HepG2 (cell line): Measurements from ENCODE around the gene TCAP. TPM values are rescaled to one million over a fixed set of nuclear protein-coding genes. Genes with fewer than 3 reads are reported as not detected.

Experiments
- ARNTL ChIP-seq: sonication (generic); formaldehyde crosslinking; IDR thresholded peaks from 2 replicates; pipeline ENCODE4 v1.4.0; 2020; ENCODE audit warnings: mild to moderate bottlenecking, missing genetic modification reagents
- HNRNPLL ChIP-seq: fragments of 200-400 bp; formaldehyde crosslinking; IDR thresholded peaks from 2 replicates; pipeline ENCODE4 v1.6.1; 2017; ENCODE audit warnings: mild to moderate bottlenecking, low read depth, low read length; ENCODE audit not compliant: poor library complexity, severe bottlenecking
- NBN ChIP-seq: fragments of 450-650 bp; conservative IDR thresholded peaks from 2 replicates; pipeline ENCODE4 v1.6.1; 2017
- NKX3-1 ChIP-seq: sonication (generic); formaldehyde crosslinking; IDR thresholded peaks from 2 replicates; pipeline ENCODE4 v1.5.0; 2020; ENCODE audit warnings: missing genetic modification reagents
- NRL ChIP-seq: sonication (generic); formaldehyde crosslinking; IDR thresholded peaks from 2 replicates; pipeline ENCODE4 v1.5.0; 2020; ENCODE audit warnings: missing genetic modification reagents, mild to moderate bottlenecking, moderate library complexity, borderline replicate concordance
- PITX1 ChIP-seq: sonication (generic); formaldehyde crosslinking; IDR thresholded peaks from 2 replicates; pipeline ENCODE4 v1.5.1; 2020; ENCODE audit warnings: mild to moderate bottlenecking, missing genetic modification reagents
- RFXANK ChIP-seq: IDR thresholded peaks from 2 replicates; pipeline ENCODE4 v1.6.1; 2016
- RXRB ChIP-seq: IDR thresholded peaks from 2 replicates; pipeline ENCODE4 v1.6.1; 2016; ENCODE audit warnings: borderline replicate concordance, missing genetic modification reagents, missing compliant biosample characterization
- SNAI1 ChIP-seq: sonication (generic); formaldehyde crosslinking; IDR thresholded peaks from 2 replicates; pipeline ENCODE4 v1.5.0; 2020; ENCODE audit warnings: mild to moderate bottlenecking, missing genetic modification reagents, borderline replicate concordance
- SP2 ChIP-seq: sonication (generic); formaldehyde crosslinking; IDR thresholded peaks from 2 replicates; pipeline ENCODE4 v1.5.1; 2020; ENCODE audit warnings: mild to moderate bottlenecking, missing genetic modification reagents
- TBX2 ChIP-seq: sonication (generic); formaldehyde crosslinking; IDR thresholded peaks from 2 replicates; pipeline ENCODE4 v1.5.0; 2020; ENCODE audit warnings: missing genetic modification reagents, mild to moderate bottlenecking, borderline replicate concordance
- ZNF674 ChIP-seq: sonication (generic); formaldehyde crosslinking; IDR thresholded peaks from 2 replicates; pipeline ENCODE4 v1.5.0; 2020; ENCODE audit warnings: low read depth, mild to moderate bottlenecking, missing genetic modification reagents
- polyA plus RNA-seq, 8 experiments: library from polyadenylated mRNA; depleted of rRNA in 3 of 8; stranded (reverse) in 7 of 8; unstranded in 1 of 8; fragments of >200 nt; fragmentation: Illumina TruSeq in 4 of 8; extraction: Trizol in 4 of 8; gene quantifications; 2 replicates each; pipeline versions ENCODE4 v1.2.1 to v1.2.3, GENCODE V29; 2011 to 2016; ENCODE audit warnings: low read depth in 4 of 8, missing spikeins in 1 of 8, mixed read lengths in 1 of 8; ENCODE audit not compliant: insufficient read depth in 1 of 8
- total RNA-seq, 5 experiments: library from RNA; depleted of rRNA; stranded (reverse); fragments of >200 nt; fragmentation: Illumina TruSeq; extraction: Trizol; gene quantifications; 2 replicates each; pipeline ENCODE4 v1.2.3, GENCODE V29; 2016; ENCODE audit warnings: low read depth in 1 of 5
- TF ChIP-seq, protein P1 (sequence below): sonication (generic); formaldehyde crosslinking; IDR thresholded peaks from 2 replicates; pipeline ENCODE4 v1.4.0; 2020; ENCODE audit warnings: low read depth, missing genetic modification reagents
- TF ChIP-seq, protein P2 (sequence below): sonication (generic); formaldehyde crosslinking; IDR thresholded peaks from 2 replicates; pipeline ENCODE4 v1.8.1; 2022; ENCODE audit warnings: low read depth, mild to moderate bottlenecking, missing genetic modification reagents
- TF ChIP-seq, protein P3 (sequence below): fragments of 450-650 bp; IDR thresholded peaks from 2 replicates; pipeline ENCODE4 v1.6.1; 2016
- TF ChIP-seq, protein P4 (sequence below): sonication (generic); formaldehyde crosslinking; IDR thresholded peaks from 2 replicates; pipeline ENCODE4 v1.5.0; 2020; ENCODE audit warnings: missing genetic modification reagents
- TF ChIP-seq, protein P5 (sequence below): sonication (generic); formaldehyde crosslinking; IDR thresholded peaks from 2 replicates; pipeline ENCODE4 v1.5.0; 2020; ENCODE audit warnings: missing genetic modification reagents

TCAP gene
- total and polyA plus RNA-seq, 2 of the 13 experiments (the other 11 are each of a cell fraction or from before 2014, with no cell fraction given): 0.24 to 0.65 TPM

DNA sequence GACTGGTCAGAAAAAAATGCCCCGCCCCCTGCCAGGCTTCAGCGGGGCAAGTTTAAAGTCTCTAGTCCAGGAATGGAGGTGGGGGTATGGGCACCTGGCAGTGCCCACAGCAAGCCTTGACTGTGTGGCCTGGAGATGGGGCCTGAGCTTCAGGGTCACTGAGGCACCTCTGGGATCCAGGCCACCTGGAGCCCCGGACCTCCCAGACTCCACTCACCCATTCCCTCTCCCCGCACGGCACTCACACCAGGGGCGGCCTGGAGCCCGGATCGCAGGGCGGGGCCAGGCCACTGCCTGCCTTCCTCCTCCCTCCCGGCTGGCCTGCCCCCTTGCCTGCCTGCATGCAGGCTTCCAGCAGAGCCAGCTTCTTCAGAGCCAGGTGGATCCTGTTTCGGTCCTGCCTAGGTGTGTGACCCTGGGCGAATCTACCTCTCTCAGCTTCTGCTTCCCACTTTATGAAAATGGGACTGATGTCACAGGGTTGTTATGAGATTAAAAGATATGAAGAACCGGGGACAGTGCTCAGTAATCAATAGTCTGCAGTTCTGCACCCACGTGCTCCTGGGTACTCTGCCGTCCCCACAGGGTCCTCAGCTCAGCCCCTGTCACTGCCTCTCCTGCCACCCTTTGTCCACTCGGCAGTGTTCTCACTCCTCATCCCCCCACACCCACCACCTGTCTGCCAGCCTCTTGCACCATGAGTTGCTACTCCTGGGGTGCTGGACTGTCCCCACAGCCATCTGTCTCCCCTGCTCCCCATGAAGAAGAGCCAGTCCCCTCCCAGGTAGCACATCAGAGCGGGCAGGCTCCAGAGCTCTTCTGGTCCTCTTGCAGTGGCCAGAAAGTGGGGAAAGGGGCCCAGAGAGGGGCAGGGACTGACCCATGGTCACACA lies 1.2 kb upstream of the TCAP start (continued):
- TF ChIP-seq RFXANK (CRISPR knock-in tag) (no peak), RXRB (CRISPR knock-in tag) (0 out of 2 replicates have a peak, but pooled peaks have one; percentile 31), NRL (no peak), SP2 (CRISPR knock-in tag) (no peak), ZNF674 (CRISPR knock-in tag) (no peak), SNAI1 (CRISPR knock-in tag) (no peak), NBN (no peak), HNRNPLL (peak; percentile 38), PITX1 (0 out of 2 replicates have a peak, but pooled peaks have one; percentile 31), ARNTL (CRISPR knock-in tag) (peak; percentile 58; the same call in 1 of the 2 replicates), TBX2 (0 out of 2 replicates have a peak, but pooled peaks have one; percentile 21), NKX3-1 (no peak)
- TF ChIP-seq, protein P1, sequence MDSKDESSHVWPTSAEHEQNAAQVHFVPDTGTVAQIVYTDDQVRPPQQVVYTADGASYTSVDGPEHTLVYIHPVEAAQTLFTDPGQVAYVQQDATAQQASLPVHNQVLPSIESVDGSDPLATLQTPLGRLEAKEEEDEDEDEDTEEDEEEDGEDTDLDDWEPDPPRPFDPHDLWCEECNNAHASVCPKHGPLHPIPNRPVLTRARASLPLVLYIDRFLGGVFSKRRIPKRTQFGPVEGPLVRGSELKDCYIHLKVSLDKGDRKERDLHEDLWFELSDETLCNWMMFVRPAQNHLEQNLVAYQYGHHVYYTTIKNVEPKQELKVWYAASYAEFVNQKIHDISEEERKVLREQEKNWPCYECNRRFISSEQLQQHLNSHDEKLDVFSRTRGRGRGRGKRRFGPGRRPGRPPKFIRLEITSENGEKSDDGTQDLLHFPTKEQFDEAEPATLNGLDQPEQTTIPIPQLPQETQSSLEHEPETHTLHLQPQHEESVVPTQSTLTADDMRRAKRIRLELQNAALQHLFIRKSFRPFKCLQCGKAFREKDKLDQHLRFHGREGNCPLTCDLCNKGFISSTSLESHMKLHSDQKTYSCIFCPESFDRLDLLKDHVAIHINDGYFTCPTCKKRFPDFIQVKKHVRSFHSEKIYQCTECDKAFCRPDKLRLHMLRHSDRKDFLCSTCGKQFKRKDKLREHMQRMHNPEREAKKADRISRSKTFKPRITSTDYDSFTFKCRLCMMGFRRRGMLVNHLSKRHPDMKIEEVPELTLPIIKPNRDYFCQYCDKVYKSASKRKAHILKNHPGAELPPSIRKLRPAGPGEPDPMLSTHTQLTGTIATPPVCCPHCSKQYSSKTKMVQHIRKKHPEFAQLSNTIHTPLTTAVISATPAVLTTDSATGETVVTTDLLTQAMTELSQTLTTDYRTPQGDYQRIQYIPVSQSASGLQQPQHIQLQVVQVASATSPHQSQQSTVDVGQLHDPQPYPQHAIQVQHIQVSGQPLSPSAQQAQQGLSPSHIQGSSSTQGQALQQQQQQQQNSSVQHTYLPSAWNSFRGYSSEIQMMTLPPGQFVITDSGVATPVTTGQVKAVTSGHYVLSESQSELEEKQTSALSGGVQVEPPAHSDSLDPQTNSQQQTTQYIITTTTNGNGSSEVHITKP (CRISPR knock-in tag): no peak
- TF ChIP-seq, protein P2, sequence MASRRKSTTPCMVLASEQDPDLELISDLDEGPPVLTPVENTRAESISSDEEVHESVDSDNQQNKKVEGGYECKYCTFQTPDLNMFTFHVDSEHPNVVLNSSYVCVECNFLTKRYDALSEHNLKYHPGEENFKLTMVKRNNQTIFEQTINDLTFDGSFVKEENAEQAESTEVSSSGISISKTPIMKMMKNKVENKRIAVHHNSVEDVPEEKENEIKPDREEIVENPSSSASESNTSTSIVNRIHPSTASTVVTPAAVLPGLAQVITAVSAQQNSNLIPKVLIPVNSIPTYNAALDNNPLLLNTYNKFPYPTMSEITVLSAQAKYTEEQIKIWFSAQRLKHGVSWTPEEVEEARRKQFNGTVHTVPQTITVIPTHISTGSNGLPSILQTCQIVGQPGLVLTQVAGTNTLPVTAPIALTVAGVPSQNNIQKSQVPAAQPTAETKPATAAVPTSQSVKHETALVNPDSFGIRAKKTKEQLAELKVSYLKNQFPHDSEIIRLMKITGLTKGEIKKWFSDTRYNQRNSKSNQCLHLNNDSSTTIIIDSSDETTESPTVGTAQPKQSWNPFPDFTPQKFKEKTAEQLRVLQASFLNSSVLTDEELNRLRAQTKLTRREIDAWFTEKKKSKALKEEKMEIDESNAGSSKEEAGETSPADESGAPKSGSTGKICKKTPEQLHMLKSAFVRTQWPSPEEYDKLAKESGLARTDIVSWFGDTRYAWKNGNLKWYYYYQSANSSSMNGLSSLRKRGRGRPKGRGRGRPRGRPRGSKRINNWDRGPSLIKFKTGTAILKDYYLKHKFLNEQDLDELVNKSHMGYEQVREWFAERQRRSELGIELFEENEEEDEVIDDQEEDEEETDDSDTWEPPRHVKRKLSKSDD: no peak
- TF ChIP-seq, protein P3, sequence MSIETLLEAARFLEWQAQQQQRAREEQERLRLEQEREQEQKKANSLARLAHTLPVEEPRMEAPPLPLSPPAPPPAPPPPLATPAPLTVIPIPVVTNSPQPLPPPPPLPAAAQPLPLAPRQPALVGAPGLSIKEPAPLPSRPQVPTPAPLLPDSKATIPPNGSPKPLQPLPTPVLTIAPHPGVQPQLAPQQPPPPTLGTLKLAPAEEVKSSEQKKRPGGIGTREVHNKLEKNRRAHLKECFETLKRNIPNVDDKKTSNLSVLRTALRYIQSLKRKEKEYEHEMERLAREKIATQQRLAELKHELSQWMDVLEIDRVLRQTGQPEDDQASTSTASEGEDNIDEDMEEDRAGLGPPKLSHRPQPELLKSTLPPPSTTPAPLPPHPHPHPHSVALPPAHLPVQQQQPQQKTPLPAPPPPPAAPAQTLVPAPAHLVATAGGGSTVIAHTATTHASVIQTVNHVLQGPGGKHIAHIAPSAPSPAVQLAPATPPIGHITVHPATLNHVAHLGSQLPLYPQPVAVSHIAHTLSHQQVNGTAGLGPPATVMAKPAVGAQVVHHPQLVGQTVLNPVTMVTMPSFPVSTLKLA: peak; percentile 45; the same call in 1 of the 2 replicates
- TF ChIP-seq, protein P4, sequence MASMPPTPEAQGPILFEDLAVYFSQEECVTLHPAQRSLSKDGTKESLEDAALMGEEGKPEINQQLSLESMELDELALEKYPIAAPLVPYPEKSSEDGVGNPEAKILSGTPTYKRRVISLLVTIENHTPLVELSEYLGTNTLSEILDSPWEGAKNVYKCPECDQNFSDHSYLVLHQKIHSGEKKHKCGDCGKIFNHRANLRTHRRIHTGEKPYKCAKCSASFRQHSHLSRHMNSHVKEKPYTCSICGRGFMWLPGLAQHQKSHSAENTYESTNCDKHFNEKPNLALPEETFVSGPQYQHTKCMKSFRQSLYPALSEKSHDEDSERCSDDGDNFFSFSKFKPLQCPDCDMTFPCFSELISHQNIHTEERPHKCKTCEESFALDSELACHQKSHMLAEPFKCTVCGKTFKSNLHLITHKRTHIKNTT (CRISPR knock-in tag): no peak
- TF ChIP-seq, protein P5, sequence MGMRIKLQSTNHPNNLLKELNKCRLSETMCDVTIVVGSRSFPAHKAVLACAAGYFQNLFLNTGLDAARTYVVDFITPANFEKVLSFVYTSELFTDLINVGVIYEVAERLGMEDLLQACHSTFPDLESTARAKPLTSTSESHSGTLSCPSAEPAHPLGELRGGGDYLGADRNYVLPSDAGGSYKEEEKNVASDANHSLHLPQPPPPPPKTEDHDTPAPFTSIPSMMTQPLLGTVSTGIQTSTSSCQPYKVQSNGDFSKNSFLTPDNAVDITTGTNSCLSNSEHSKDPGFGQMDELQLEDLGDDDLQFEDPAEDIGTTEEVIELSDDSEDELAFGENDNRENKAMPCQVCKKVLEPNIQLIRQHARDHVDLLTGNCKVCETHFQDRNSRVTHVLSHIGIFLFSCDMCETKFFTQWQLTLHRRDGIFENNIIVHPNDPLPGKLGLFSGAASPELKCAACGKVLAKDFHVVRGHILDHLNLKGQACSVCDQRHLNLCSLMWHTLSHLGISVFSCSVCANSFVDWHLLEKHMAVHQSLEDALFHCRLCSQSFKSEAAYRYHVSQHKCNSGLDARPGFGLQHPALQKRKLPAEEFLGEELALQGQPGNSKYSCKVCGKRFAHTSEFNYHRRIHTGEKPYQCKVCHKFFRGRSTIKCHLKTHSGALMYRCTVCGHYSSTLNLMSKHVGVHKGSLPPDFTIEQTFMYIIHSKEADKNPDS: no peak
